ENCODE data around the gene MRPL53. TPM values are rescaled to one million over a fixed set of nuclear protein-coding genes. Genes with fewer than 3 reads are reported as not detected.

Gene MRPL53
- total and polyA plus RNA-seq, 4 donors = 12.6 to 72.5 (median 36.1) TPM

GRCh38 chr2:74493546-74493945, 21.1 kb upstream of the MRPL53 start:
- H3K36me3 ChIP-seq (ENCODE audit: control insufficient read depth in 4 of 4, insufficient read depth in 3 of 4, low read depth in 1 of 4, low read length in 3 of 4) = peaks cover 10 to 16% (median 14%) of the 10 kb centered on the region in 4 donors
- no peaks in the 10 kb centered on the region for H3K9me3 ChIP-seq (ENCODE audit: control insufficient read depth in 4 of 4, low read length in 3 of 4)
- DNase-seq (ENCODE audit: low spot score) = no peak
- H3K4me3 ChIP-seq (ENCODE audit: low read depth in 1 of 3, low read length in 3 of 3) = no peak overlapping the region
- H3K27ac ChIP-seq (ENCODE audit: low read depth in 1 of 2, low read length in 2 of 2) = no peak overlapping the region
- peaks cover 40 to 88% (median 70%) of the 10 kb centered on the region in 4 donors for H3K4me1 ChIP-seq (ENCODE audit: control insufficient read depth in 4 of 4, insufficient read depth in 4 of 4, low read length in 3 of 4)
- H3K27me3 ChIP-seq (ENCODE audit: control insufficient read depth in 4 of 4, insufficient read depth in 4 of 4, low read length in 3 of 4) = no peaks in the 10 kb centered on the region
- 94% methylated on average over 3 of the region's 3 CpGs for WGBS
- TF ChIP-seq RXRA (IDR thresholded peaks at IDR 0.05) = no peak
- TF ChIP-seq FOXA2 (IDR thresholded peaks at IDR 0.05) = no peak
- no peak for TF ChIP-seq NR2F2 (IDR thresholded peaks at IDR 0.05)
- no peak for TF ChIP-seq HNF4A (conservative IDR thresholded peaks at IDR 0.05)
- TF ChIP-seq RAD21 (IDR thresholded peaks at IDR 0.05) = no peak
- no peak for TF ChIP-seq REST (IDR thresholded peaks at IDR 0.05)
- no peak for TF ChIP-seq MAX (IDR thresholded peaks at IDR 0.05)
- no peak for TF ChIP-seq GABPA (IDR thresholded peaks at IDR 0.05 in 1 of 2, conservative IDR thresholded peaks at IDR 0.05 in 1 of 2)
- TF ChIP-seq YY1 (IDR thresholded peaks at IDR 0.05) = no peak
- TF ChIP-seq FOXA1 (IDR thresholded peaks at IDR 0.05) = no peak
- TF ChIP-seq HNF4G (IDR thresholded peaks at IDR 0.05) = no peak
- no peak for TF ChIP-seq SP1 (IDR thresholded peaks at IDR 0.05)
- TF ChIP-seq TAF1 (conservative IDR thresholded peaks at IDR 0.05) = no peak
- no peak for TF ChIP-seq CTCF (IDR thresholded peaks at IDR 0.05; ENCODE audit: low read depth, low read length, missing input control)
- TF ChIP-seq ATF3 (IDR thresholded peaks at IDR 0.05) = no peak
- TF ChIP-seq ZBTB33 (IDR thresholded peaks at IDR 0.05) = no peak
- H3K9ac ChIP-seq (ENCODE audit: low read depth in 1 of 2, low read length in 2 of 2) = no peak overlapping the region
